Brain microvascular endothelial cell (primary cell): ENCODE measurements around the gene HLA-A.
"Not testable (repeated sequence)": the region's sequence is repeated elsewhere in the genome, so short reads cannot be mapped to it uniquely, and the experiment has no call there.

Source experiments
- DNase-seq: peaks from one replicate; pipeline ENCODE4 v3.0.0-alpha.2; 2020
- H3K27ac ChIP-seq: fragments of 250-450 bp; sonication (Bioruptor Pico); 2 replicates; pipeline ENCODE4 v1.5.1; 2020; ENCODE audit warnings: mild to moderate bottlenecking, moderate library complexity
- H3K27me3 ChIP-seq: fragments of 250-450 bp; sonication (Bioruptor Pico); replicated peaks from 2 replicates; pipeline ENCODE4 v1.5.1; 2020; ENCODE audit warnings: mild to moderate bottlenecking
- H3K36me3 ChIP-seq: fragments of 250-450 bp; sonication (Bioruptor Pico); replicated peaks from 2 replicates; pipeline ENCODE4 v1.5.1; 2020; ENCODE audit warnings: mild to moderate bottlenecking
- H3K4me3 ChIP-seq: 2 replicates; pipeline ENCODE4 v1.5.1; 2011; ENCODE audit warnings: low read depth, mild to moderate bottlenecking, control low read depth, low read length, moderate library complexity
- in situ Hi-C: cut with HindIII; loops from 2 replicates; pipeline ENCODE4 v1.10.0; 2017; ENCODE audit warnings: low sequenced_read_pairs, low pct_ligation_motif_present
- TF ChIP-seq, protein P1 (sequence below): IDR thresholded peaks from 2 replicates; pipeline ENCODE4 v1.5.1; 2011; ENCODE audit warnings: low read depth, mild to moderate bottlenecking, moderate library complexity, low read length, control low read depth, inconsistent platforms; ENCODE audit errors: missing control alignments

HLA-A gene

GRCh38 chr6:29958046-29958445, 15.7 kb downstream of the HLA-A start:
- Histone ChIP-seq H3K36me3 (no peaks in the 10 kb centered on the region), H3K27ac (no peak overlapping the region), H3K4me3 (no peak overlapping the region), H3K27me3 (no peaks in the 10 kb centered on the region)
- in situ Hi-C loops, result no loop called here
- DNase-seq, result no peak
- TF ChIP-seq, protein P1, sequence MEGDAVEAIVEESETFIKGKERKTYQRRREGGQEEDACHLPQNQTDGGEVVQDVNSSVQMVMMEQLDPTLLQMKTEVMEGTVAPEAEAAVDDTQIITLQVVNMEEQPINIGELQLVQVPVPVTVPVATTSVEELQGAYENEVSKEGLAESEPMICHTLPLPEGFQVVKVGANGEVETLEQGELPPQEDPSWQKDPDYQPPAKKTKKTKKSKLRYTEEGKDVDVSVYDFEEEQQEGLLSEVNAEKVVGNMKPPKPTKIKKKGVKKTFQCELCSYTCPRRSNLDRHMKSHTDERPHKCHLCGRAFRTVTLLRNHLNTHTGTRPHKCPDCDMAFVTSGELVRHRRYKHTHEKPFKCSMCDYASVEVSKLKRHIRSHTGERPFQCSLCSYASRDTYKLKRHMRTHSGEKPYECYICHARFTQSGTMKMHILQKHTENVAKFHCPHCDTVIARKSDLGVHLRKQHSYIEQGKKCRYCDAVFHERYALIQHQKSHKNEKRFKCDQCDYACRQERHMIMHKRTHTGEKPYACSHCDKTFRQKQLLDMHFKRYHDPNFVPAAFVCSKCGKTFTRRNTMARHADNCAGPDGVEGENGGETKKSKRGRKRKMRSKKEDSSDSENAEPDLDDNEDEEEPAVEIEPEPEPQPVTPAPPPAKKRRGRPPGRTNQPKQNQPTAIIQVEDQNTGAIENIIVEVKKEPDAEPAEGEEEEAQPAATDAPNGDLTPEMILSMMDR, result no peak

DNA sequence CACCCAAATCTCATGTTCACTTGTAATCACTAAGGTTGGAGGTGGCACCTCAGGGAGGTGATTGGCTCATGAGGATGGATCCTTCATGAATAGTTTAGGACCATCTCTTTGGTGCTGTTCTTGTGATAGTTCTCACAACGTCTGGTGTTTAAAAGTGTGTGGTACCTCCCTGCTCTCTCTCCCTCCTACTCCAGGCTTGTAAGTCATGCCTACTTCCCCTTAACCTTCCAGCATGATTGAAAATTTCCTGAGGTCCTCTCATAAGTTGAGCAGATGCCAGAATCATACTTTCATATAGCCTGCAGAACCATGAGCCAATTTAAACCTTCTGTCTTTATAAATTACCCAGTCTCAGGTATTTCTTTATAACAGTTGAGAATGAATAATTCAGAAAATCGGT, 16.6 kb downstream of the HLA-A start:
- Histone ChIP-seq H3K36me3 (no peaks in the 10 kb centered on the region), H3K27ac (no peak overlapping the region), H3K27me3 (no peaks in the 10 kb centered on the region), H3K4me3 (no peak overlapping the region)
- TF ChIP-seq, protein P1, result no peak
- DNase-seq, result no peak
- in situ Hi-C loops, result no loop called here

DNA sequence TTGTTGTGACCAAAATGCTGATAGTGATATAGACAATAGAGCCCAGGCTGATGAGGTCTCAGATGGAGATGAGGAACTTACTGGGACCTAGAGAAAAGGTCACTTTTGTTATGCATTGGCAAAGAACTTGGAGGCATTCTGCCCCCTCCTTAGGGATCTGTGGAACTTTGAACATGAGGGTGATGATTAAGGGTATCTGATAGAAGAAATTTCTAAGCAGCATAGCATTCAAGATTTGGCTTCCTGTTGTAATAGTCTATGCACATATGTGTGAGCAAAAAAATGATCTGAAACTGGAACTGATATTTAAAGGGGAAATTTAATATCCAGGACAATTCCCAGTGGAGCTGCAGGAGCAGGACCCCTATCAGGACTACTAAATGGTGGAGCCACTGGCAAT, 17.1 kb downstream of the HLA-A start:
- DNase-seq, result no peak
- TF ChIP-seq, protein P1, result no peak
- Histone ChIP-seq H3K4me3 (no peak overlapping the region), H3K27me3 (no peaks in the 10 kb centered on the region), H3K36me3 (no peaks in the 10 kb centered on the region), H3K27ac (no peak overlapping the region)
- in situ Hi-C loops, result no loop called here

DNA sequence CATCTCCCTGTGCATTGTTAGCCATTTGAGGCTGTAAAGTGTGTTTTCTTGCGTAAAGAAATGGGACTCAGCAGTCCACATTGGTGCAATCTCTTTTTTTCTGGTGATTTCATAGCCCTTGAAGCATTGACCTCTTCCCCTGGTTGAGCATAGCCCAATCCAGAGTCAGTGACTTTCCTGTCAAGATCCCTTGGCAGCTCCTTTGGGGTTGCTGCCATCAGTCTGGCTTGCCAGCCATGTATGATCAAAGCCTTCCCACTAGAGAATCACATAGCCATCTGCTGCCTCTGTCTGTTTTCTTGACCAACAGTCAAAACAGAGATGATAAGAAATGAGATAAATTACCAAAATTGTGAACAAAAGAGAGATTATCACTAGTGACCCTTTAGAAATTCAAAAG, 19.6 kb downstream of the HLA-A start:
- no peak overlapping the region for H3K4me3 ChIP-seq
- in situ Hi-C loops, result no loop called here
- H3K27ac ChIP-seq, result no peak overlapping the region
- no peak for DNase-seq
- H3K27me3 ChIP-seq, result no peaks in the 10 kb centered on the region
- TF ChIP-seq, protein P1, result no peak
- H3K36me3 ChIP-seq, result no peaks in the 10 kb centered on the region

- DNase-seq, H3K27ac ChIP-seq, in situ Hi-C loops, H3K4me3 ChIP-seq, H3K36me3 ChIP-seq, H3K27me3 ChIP-seq: not testable (repeated sequence)
These were observed 21.4 kb downstream of the HLA-A start for GRCh38 chr6:29963697-29964096.

DNA sequence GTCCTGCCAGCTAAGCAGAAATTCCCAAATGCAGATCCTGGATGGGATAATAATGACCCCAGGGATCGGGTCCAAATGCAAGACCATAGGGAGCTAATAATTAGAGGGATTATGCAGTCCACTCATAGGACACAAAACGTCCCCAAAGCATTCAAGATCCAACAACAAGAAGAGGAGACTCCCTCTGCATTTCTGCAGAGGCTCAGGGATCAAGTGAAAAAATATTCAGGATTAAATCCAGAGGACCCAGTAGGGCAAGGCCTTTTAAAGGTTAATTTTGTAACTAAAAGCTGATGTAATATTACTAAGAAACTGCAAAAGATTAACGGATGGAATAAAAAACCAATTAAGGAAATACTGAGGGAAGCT, 22.2 kb downstream of the HLA-A start:
- no peak for DNase-seq
- H3K36me3 ChIP-seq, result no peaks in the 10 kb centered on the region
- H3K27me3 ChIP-seq, result no peaks in the 10 kb centered on the region
- in situ Hi-C loops, result no loop called here
- no peak overlapping the region for H3K4me3 ChIP-seq
- peak overlapping the region; percentile 45 for H3K27ac ChIP-seq
- TF ChIP-seq, protein P1, result no peak
